GM18867 (cell line): Measurements from ENCODE around the gene COQ8B.

Experiments
- ATAC-seq: cut with Tn5 transposase; IDR thresholded peaks from one replicate; pipeline ENCODE4 v1.9.1; 2021; ENCODE audit warnings: mild to moderate bottlenecking, moderate library complexity; ENCODE audit not compliant: unreplicated experiment

COQ8B gene

DNA sequence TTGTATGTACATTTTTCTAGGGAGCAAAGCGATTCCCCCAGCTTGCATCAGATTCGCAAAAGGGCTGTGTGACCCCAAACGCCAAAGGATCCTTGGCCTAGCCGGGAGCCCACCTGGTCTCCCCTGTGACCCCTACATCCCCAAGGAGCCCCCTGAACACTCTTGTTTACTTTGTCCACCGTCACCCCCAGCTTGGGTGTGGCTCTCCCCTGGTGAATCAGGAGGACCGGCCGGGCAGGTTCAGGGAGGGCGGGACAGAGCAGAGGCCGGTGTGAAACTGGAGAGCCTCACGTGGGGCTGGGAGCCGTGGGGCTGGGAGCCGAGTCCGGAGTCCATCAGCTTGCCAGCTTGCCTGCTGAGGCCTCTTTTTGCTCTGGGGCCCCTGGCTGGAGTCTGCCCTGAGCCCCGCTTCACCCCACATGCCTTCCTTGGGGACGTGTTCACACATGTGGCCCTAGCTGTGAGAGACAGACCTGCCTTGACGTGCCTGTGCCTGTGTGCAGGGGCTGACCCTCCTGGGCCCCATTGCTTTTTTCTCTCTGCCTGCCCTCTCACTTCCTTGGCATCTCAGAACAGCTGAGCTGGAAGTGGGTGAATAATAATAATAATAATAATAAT, 2.2 kb upstream of the COQ8B start:
- ATAC-seq = no peak

DNA sequence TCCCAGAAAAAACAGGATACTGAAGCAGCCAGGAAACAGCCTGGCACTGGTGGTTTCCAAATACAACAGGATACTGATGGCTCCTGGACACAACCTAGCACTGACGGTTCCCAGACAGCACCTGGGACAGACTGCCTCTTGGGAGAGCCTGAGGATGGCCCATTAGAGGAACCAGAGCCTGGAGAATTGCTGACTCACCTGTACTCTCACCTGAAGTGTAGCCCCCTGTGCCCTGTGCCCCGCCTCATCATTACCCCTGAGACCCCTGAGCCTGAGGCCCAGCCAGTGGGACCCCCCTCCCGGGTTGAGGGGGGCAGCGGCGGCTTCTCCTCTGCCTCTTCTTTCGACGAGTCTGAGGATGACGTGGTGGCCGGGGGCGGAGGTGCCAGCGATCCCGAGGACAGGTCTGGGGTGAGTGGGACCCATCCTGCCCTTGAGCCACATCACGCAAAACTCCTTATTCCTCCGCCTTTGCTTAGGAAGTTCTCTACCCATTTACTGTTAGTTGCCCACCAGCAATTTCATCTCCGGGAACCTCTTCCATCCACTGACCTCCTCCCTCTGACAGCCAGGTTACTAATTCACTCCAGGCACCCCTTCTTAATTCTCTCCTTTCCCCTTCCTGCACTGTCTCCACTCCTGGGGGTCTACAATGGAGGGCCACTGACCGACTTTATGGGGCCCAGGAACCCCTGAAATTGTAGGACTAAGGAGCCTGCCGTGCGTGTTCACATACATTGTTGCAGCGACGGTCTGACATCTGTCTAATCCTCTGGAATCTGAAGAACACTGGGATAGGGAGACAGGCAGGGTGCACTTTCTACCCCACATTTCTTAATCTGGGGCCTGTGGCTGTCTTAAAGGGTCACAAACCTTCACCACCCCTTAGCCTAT, 1.4 kb upstream of the COQ8B start:
- ATAC-seq = no peak

DNA sequence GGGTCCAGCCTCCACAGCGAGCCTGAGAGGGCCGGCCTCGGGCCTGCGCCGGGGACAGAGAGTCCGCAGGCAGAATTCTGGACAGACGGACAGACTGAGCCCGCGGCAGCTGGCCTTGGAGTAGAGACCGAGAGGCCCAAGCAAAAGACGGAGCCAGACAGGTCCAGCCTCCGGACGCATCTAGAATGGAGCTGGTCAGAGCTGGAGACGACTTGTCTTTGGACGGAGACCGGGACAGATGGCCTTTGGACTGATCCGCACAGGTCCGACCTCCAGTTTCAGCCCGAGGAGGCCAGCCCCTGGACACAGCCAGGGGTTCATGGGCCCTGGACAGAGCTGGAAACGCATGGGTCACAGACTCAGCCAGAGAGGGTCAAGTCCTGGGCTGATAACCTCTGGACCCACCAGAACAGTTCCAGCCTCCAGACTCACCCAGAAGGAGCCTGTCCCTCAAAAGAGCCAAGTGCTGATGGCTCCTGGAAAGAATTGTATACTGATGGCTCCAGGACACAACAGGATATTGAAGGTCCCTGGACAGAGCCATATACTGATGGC, 716 bp upstream of the COQ8B start:
- ATAC-seq = no peak

DNA sequence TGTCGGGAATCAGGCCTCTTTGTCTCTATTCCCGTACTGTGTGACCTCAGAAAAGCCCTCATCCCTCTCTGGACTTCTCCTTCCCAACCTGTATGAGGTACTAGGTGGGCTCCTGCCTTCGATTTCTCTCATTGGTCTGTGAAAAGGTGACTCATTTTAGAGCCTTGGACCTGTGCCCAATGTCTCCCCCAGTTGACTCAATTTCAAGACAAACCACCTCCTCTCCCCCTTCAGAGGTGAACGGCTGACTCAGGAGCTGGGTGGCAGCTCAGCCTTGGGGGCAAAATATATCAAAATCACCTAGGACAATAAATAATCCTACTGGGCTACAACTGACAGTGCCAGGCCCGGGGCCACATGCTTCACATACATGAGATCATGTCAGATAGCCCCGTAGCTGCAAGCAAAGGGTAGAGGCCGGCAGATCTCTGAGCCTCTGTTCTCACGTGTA, 630 bp downstream of the COQ8B start:
- no peak for ATAC-seq

DNA sequence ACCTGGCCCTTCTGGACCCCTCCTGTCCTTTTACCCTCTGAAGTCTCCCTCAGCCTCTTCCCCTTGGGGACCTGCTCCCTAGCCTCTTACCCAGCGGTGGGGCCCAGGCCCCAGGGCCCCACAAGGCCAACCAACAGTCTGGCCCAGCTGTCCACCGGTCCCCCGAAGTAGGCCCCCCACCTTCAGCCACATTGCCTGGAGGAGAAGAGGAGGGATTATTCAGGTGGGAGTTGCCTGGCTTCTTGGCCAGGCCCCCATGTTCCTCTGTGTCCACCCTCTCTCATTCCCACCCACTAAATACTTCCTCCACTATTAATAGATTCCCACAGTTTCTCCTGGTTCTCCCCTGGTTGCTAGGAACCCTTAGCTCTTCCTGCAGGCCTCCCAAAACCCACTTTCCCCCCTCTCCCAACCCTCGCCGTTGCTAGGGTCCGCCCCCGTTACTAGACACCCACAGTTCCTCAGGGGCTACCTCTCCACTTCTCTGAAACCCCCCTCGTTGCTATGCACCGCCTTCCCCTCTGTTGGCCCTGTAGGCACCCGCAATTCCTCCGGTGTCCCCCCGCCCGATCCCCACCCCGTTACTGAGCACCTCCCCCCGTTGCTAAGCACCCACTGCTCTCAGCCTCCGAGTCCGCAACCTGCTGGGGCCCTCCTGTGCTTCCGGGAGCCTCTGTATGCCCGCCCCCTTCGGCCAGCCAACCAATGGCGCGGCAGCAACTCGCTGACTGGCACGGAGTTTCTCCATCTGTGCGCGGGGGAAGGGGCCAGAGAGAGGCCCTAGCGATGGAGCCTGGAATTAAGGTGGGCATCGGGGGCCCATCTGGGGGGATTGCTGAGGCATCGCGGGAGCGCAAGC, 2.0 kb downstream of the COQ8B start:
- peak; percentile 64 for ATAC-seq

DNA sequence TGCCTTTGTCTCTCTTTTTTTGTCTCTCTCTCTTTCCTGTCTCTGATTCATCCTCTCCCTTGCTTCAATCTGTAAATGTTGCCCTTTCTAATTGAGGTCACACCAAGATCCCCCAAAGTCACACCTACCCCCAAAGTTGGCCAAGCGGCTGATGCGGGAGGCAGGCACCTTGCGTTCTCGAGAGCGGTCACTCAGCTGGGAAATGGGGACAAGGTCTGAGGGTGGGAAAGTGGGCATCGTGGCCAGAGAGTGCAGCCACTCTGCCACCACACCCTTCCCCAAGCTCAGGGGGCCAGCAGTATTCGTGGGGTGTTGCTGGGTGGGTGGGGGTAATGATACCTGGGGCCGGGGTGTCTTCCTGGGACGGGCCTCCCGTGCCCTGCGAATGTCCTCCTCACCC, 2.7 kb downstream of the COQ8B start:
- no peak for ATAC-seq

DNA sequence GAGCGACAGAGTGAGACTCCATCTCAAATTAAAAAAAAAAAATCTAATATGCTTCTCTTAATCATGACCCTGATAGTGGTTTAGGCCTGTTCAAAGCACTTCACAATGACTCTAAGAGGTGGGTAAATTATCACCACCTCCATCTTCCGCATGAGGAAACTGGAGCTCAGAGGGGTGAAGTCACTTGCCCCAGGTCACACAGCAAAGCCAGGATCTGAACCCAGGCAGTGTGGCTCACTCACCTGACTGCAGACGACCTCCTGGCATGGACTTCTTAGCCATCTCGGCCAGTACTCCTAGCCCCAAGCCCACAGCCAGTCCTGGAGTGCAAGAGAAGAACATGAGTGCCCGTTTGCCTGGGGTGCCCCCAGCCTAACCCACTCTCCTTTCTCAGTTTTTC, 6.9 kb downstream of the COQ8B start:
- ATAC-seq = no peak

DNA sequence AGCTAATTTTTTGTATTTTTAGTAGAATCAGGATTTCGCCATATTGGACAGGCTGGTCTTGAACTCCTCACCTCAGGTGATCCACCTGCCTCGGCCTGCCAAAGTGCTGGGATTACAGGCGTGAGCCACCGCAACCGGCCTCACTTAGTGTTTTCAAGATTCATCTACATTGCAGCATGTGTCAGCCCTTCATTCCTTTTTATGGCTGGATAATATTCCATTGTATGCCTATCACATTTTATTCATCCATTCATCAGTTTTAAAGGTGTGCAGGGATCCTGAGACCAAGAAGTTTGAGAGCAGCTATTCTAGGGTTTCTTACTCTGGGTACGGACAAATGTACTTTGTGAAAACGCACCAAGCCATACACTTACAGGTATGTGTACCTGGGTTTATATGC, 9.1 kb downstream of the COQ8B start:
- no peak for ATAC-seq

DNA sequence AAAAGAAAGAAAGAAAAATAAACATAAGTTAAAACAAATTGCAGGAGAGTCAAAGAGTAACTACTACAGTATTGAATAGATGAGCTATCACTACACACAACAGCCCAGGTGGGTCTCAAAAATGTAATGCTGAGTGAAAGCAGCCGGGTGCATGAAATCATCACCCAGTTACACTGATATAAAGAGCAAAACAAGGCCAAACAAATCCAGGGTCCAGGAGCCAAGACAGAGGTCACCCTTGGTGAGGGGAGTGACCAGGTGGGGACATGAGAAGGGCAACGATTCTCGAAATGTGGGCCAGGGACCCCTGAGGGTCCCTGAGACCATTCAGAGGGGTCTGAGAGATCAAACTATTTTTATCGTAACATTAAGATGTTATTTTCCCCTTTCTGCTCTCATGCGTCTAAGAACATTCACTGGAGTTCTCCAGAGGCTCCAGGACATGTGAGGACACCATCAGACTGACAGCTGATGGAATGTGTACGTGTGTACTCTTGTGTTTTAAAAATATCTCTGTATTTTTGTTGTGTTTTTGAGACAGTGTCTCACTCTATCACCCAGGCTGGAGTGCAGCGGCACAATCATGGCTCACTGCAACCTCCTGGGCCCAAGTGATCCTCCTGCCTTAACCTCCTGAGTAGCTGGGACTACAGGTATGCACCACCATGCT, 10.6 kb downstream of the COQ8B start:
- ATAC-seq = no peak

DNA sequence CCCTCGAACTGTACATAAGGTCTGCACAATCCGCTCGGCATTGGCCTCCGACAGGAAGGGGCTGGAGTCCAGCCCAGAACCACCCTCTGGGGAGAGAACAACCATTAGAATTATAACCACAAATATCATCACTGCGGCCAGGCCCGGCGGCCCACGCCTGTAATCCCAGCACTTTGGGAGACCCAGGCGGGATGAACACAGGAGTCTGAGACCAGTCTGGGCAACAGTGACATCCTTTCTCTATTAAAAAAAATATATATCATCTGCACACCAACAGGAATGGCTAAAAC, 11.4 kb downstream of the COQ8B start:
- ATAC-seq = no peak

DNA sequence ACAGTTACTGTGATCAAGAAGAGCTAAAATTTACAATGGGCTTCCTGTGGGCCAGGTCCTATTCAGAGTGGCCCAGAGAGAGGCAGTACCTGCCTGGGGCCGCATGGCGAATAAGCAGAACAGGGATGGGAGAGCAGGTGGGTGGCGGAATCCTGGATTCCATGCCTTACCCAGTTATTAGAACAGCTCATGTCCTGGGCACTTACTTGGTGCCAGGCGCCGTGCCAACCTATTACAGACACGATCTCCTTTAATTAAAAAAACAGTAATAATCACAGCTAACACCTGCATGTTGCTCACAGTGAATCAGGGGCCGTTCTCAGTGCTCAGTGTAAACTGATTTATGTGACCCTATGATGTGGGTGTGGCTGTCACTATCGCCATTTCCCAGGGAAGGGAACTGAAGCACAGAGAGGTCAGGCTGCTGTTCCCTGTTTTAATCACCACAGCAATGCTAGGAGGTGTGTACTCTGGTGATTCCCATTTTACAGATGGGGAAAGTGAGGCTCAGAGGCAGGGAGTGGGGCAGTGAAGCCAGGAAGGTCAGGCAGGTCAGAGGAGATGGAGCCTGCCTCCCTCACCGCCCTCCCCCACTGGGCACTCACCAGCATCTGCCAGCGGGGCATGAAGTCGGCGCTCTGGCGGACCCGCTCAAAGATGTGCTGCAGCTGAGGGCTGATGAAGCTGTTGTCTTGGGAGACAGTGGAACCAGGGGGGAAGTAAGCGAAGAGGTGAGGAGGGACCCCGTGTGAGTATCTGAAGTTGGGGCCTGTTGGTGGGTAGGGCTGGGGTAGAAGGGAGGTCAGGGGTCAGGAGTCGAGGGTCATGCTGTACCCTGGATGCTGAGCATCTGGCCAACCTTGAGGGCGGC, 12.0 kb downstream of the COQ8B start:
- no peak for ATAC-seq

DNA sequence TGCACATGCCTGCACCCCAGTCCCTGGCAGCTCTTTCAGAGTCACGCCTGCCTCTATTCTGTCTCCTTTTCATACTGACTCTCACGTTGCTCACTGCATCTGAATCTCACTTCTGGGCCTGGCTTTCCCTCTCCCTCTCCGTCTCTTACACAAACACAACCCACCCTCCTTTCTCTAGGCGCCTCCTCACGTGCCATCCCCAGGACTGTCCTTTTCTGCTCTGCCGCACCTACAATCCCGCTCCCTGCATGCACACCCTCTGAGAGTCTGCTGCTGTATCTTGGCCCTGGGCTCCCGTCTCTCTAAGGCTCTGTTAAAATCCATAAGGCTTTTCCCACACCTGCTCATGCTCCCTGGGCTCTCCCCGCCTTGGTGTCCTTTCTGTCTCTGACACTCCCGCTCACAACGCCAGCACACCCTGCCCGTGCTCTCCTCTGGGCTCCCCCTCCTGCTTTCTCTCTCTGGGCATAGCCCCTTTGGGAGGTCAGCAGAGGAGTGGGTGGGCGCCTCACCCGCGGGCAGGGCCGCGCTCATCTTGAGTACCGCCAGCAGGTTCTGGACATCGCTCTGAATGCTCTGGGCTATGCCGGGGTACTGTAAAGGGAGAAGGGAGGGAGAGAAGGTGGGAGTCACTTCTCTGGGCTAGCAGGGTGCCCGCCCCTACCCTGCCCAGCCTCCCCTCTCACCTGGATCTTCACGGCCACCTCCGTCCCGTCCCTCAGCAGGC, 13.5 kb downstream of the COQ8B start:
- no peak for ATAC-seq

DNA sequence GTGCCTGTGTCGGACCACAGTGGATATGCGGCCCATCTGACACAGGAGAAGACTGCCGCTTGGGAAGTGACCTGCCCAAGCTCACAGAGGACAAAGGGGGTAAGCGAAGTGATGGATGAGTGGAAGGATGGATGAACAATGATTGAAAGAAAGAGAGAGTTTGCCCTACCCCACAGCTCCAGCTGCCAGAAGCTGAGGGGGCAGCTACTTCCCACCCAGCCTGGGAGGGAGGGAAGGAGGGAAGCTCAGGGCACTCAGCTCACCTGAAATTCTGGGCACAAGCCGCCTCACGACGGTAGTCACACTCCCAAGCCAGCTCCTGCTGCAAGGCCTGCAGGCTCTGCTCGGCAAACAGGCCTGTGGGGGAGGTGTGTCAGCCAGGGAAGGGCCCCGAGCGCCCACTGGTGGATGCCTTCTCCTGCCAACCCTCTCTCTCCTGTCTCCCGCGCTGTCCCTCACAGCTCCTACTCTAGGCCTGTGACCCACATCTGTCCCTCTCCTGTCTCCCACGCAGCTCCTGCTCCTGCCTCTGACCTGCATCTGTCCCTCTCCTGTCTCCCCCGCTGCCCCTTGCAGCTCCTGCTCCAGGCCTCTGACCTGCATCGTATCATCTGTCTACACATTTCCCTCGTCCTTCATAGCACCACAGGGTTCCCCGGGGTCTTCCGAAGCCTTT, 14.2 kb downstream of the COQ8B start:
- ATAC-seq = no peak

DNA sequence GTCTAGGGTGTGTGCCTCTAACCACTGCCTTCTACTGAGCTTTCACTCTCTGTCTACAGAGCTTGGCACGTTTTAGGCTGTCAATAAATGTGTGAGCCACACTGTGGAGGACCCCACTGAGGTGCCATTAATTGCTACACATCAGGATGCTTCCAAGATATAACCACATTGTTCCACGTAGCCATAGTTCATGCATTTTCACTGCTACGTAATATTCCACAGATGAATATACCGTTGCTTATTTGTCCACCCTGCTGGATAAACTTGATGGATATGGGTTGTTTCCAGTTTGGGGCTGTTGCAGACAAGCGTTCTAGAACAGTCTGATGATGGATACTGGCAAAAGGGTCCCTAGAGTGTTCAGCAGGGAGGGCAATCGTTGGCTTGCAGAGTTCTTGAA, 14.9 kb downstream of the COQ8B start:
- ATAC-seq = no peak

DNA sequence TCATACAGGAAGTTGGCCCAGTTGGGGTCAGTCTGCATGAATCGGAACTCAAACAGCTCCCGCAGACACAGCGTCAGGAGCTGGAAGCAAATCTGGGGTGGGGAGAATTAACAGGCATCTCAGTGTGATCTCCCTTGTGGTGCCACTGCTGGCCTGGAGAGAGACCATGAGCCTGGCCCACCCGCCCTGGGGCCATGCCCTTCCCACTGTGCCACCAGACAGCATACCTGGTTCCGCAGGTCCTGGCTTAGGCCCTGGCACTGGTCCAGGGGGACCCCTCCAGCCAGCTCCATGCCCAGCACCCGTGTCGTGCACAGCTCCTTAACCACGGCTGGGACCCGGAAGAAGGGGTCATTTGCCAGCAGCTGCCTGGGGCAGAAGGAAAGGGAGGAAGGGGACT, 16.6 kb downstream of the COQ8B start:
- ATAC-seq = no peak

DNA sequence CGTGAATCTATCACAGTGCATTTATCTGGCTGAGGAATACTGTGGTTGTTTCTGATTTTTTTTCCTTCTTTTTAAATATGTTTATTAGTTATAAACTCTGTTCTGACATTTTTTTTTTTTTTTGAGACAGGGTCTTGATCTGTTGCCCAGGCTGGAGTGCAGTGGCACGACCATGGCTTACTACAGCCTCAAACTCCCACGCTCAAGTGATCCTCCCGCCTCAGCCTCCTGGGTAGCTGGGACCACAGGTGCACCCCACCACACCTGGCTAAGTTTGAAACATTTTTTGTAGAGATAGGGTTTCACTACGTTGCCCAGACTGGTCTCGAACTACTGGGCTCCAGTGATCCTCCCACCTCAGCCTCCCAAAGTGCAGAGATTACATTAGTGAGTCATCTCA, 19.7 kb downstream of the COQ8B start:
- no peak for ATAC-seq

DNA sequence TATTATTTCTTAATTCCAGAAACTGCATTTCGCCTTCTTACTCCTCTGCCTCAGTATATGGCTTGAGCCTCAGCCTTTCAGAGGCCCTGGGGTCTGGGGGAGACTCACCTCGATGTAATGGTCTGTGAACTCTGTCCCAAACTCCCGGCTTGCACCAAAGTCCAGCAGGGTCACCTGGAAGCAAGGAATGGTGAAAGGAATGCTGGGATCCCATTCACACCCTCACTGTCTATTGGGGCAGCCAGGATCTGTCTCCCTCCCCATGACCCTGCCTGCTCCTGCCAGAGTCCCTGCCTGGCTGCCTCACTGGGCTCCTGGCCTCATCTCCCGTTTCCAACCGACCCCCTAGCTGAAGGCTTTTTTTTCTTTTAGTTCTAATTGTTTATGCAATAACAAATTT, 20.8 kb downstream of the COQ8B start:
- ATAC-seq = no peak

DNA sequence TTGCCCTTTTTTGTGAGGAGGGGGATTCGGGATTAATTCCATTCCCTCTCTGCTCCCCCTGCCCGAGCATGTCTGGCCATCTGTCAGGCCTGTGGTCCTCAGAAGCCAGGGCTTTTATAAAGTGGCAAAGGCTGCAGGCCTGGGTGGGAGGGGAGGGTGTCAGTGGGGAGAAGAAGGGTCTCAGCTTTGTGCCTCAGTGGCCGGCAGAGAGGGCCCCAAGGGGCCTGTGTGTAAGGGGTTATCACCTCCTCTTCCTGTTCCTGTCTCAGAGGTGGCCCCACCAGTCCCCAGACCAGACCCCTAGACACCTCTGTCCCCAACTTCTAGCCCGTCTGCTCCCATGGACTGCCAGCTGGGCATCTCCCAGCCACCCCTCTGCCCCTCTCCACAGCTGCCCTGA, 22.8 kb downstream of the COQ8B start:
- no peak for ATAC-seq
